Placental pericyte (primary cell): ENCODE data around the gene CEP95. TPM values are rescaled to one million over a fixed set of nuclear protein-coding genes. Genes with fewer than 3 reads are reported as not detected.

Experiments used
- small RNA-seq: library from RNA; depleted of rRNA; stranded (forward); fragments of <200 nt; gene quantifications from one replicate; pipeline ENCODE3, GENCODE V24; 2012; ENCODE audit warnings: low replicate concordance
- total RNA-seq: library from RNA; depleted of rRNA; stranded (reverse); fragments of >200 nt; gene quantifications from 2 replicates; pipeline ENCODE4 v1.2.3, GENCODE V29; 2012

Gene CEP95, protein sequence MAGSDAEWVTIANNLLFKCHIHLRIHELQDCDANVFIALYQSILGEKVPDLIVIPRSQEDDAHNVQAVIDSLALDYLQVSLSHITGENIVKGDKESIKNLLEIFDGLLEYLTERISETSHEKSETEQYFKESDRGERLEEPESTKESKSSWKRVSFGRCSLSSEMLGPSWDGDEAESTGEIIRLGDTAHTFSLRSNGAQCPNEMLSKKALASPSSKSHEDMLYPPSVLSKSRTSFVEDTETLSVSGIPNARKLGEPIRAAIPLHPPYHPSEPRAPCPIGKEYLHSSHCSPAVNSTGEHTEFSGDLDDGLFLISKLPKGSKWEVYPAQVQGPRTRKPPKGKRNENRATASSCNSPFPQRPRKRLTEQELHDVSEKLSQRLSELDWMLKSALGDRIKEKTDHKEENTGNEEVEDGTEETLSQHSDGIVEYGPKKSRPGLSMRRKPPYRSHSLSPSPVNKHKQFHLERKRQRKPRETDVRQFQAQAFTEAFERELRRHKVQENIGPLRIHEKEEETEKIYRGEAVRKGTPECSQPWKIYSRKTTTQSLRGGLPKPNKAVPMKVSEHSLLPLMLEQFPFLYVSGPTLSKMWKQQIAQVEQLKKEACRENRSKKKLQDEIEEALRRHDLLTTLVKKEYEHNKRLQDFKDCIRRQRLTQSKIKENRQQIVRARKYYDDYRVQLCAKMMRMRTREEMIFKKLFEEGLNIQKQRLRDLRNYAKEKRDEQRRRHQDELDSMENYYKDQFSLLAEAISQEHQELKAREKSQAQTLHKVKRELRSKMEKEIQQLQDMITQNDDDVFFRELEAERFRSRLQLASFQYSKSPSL
- total RNA-seq = 20.9 and 34.4 TPM in 2 replicates

DNA sequence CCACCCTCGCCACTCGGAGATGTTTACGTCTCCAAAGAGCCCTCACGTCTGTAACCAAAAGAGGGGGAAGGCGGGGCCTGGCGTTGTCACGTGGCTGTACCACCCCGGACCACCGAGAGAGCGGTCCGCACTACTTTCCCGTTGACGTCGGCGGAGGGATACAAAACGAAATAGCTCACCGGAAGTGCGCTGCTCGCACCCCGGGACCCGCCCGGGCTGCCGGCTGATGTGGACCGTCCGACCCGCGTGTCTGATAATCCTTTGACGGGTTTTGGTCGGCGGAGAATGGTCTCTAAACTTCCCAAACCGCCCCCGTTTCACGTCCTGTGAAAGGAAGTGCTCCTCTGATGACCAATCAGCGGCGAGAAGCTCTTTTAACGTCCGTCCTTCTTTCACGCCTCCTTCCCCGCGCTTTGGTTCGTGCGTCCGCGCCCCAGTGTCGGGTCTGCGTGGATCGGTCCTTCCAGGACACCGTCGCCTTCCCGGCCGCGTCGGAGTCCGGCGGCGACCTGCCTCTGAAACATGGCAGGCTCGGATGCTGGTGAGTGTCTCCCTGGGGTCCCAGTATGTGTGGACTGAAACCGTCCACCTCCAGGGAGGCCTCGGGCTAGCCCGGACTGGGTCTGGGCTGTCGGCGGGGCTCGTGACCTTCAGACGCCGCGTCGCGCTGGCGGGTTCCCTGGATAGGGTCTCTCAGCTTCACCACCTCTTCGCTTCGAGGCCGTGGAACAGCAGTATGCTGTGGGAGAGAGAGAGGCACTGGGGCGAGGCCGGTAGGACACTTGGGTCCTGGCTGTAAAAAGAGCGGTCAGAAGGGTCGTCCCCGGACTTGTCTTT is at the start of gene CEP95:
CEP95 (plus strand) TSS at position 402 of the 837 bp plus-strand sequence; CDS start at position 523, 121 bp downstream.

DNA sequence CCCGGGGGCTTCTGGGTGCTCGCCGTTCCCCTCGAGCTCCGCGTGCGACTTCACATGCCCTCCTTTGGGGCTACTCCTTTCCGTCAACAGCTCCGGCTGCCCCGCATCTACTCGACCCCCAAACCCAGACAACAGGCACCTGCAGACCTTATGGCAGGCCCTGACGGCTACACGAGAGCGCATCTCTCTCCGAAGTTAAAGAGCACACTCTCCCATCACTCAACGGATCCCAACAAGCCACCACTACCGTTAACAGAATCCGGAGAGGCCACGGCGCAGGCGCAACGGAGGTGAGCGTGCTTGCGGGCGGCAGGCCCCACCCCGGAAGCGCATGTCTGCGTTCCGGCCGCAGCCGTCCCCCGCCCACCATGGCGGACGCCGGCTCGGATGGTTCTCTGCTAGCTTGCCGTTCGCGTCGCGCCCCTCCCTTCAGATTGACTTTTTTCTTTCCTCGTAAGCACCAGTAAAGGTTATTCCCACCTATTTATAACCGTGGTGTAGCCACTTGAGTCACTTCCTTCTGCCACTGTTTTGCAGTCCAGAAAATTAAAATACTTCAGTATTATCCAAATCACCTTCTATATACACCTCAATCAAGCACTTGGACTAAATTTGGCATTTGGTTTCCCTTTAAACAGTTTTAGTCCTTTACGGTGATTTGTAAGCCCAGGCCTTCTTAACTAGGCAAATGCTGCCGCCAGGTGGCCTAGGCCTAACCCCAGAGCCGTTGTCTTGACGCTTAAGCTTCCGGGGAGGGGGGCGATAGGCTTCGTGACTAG is 9.8 kb upstream of the CEP95 start, which contains the start of gene POLG2:
POLG2 (minus strand) TSS at position 269 of the 779 bp plus-strand sequence; CDS start at position 183, 86 bp downstream.

GRCh38 chr17:64506201-64506575 is 589 bp upstream of the CEP95 start, which contains the start of gene DDX5:
TSS of gene DDX5 (minus strand) at chr17:64506289. CDS start at chr17:64506119, 170 bp downstream.

Small RNAs within 50 kb of the gene (small RNA-seq; reads per million reads assigned to genes)
- gene AC009994.1 (0.10 reads per million), gene ATP5MFP4 (not detected)

Other genes with a start within 250 kb of the CEP95 start
- gene TEX2, start 243.7 kb upstream of the CEP95 start, total RNA-seq = 16.9 and 25.5 TPM in 2 replicates
- gene PECAM1, start 116.1 kb upstream of the CEP95 start, total RNA-seq = 0.86 TPM in 1 of 2 replicates, not detected in the other
- 10.7 and 21.6 TPM in 2 replicates for gene MILR1, start 57.9 kb upstream of the CEP95 start, total RNA-seq
- 4.2 and 10.5 TPM in 2 replicates for gene POLG2, start 9.9 kb upstream of the CEP95 start, total RNA-seq
- gene DDX5, start 688 bp upstream of the CEP95 start, total RNA-seq = 310 and 364 TPM in 2 replicates
- gene SMURF2, start 155.3 kb downstream of the CEP95 start, total RNA-seq = 135 and 520 TPM in 2 replicates